KOPT-K1 (cell line): ENCODE measurements around the gene ROMO1.
"Not testable (repeated sequence)": the region's sequence is repeated elsewhere in the genome, so short reads cannot be mapped to it uniquely, and the experiment has no call there.

Experiments used
- H3K27ac ChIP-seq: fragments of 200-600 bp; sonication (generic); 2 replicates; pipeline ENCODE4 v1.5.1; 2016; ENCODE audit warnings: antibody characterized with exemption, mild to moderate bottlenecking, low read depth, low read length; ENCODE audit not compliant: poor library complexity, severe bottlenecking
- H3K36me3 ChIP-seq: fragments of 200-600 bp; sonication (generic); 2 replicates; pipeline ENCODE4 v1.5.1; 2017; ENCODE audit warnings: antibody characterized with exemption, mild to moderate bottlenecking, low read length, moderate library complexity; ENCODE audit not compliant: insufficient read depth
- H3K9me3 ChIP-seq: fragments of 200-600 bp; sonication (generic); 2 replicates; pipeline ENCODE4 v1.5.1; 2017; ENCODE audit warnings: antibody characterized with exemption, low read length, mild to moderate bottlenecking; ENCODE audit not compliant: insufficient read depth, poor library complexity, severe bottlenecking

ROMO1 gene

GRCh38 chr20:35711588-35712209 is 12.5 kb downstream of the ROMO1 start:
- H3K36me3 ChIP-seq, result peaks cover 100% of the 10 kb centered on the region
- no peak overlapping the region for H3K27ac ChIP-seq
- H3K9me3 ChIP-seq, result no peaks in the 10 kb centered on the region

GRCh38 chr20:35713120-35713519 is 13.9 kb downstream of the ROMO1 start:
- H3K27ac ChIP-seq, result not testable (repeated sequence)
- peaks cover 100% of the 10 kb centered on the region for H3K36me3 ChIP-seq

GRCh38 chr20:35714127-35714526 is 14.9 kb downstream of the ROMO1 start:
- no peaks in the 10 kb centered on the region for H3K9me3 ChIP-seq
- no peak overlapping the region for H3K27ac ChIP-seq
- H3K36me3 ChIP-seq, result peaks cover 100% of the 10 kb centered on the region

More at GRCh38 chr20:35713120-35713519, 13.9 kb downstream of the ROMO1 start:
- not testable (repeated sequence) for H3K9me3 ChIP-seq

GRCh38 chr20:35715652-35716051 is 16.4 kb downstream of the ROMO1 start:
- Histone ChIP-seq H3K36me3 (peaks cover 100% of the 10 kb centered on the region), H3K27ac (no peak overlapping the region), H3K9me3 (no peaks in the 10 kb centered on the region)

- no peak overlapping the region for H3K27ac ChIP-seq
- peaks cover 100% of the 10 kb centered on the region for H3K36me3 ChIP-seq
- no peaks in the 10 kb centered on the region for H3K9me3 ChIP-seq
These were observed 17.1 kb downstream of the ROMO1 start for GRCh38 chr20:35716330-35716729.

GRCh38 chr20:35718321-35718720 is 19.1 kb downstream of the ROMO1 start:
- not testable (repeated sequence) for H3K27ac ChIP-seq, H3K9me3 ChIP-seq
- peaks cover 99% of the 10 kb centered on the region for H3K36me3 ChIP-seq

- Histone ChIP-seq H3K36me3 (peaks cover 99% of the 10 kb centered on the region), H3K27ac (no peak overlapping the region), H3K9me3 (no peaks in the 10 kb centered on the region)
These were observed 19.9 kb downstream of the ROMO1 start for GRCh38 chr20:35718972-35719635.

GRCh38 chr20:35719717-35720116 is 20.5 kb downstream of the ROMO1 start:
- H3K27ac ChIP-seq, result no peak overlapping the region

GRCh38 chr20:35720165-35721123 is 21.2 kb downstream of the ROMO1 start:
- peaks cover 99% of the 10 kb centered on the region for H3K36me3 ChIP-seq
- H3K27ac ChIP-seq, result no peak overlapping the region
- H3K9me3 ChIP-seq, result no peaks in the 10 kb centered on the region

More at GRCh38 chr20:35719717-35720116, 20.5 kb downstream of the ROMO1 start:
- H3K36me3 ChIP-seq, result peaks cover 99% of the 10 kb centered on the region
- H3K9me3 ChIP-seq, result no peaks in the 10 kb centered on the region

- Histone ChIP-seq H3K27ac (no peak overlapping the region), H3K9me3 (no peaks in the 10 kb centered on the region), H3K36me3 (peaks cover 99% of the 10 kb centered on the region)
These were observed 22.0 kb downstream of the ROMO1 start for GRCh38 chr20:35721219-35721618.

GRCh38 chr20:35721621-35722020 is 22.4 kb downstream of the ROMO1 start:
- Histone ChIP-seq H3K27ac (no peak overlapping the region), H3K9me3 (no peaks in the 10 kb centered on the region), H3K36me3 (peaks cover 99% of the 10 kb centered on the region)

GRCh38 chr20:35723275-35723639 is 24.1 kb downstream of the ROMO1 start:
- not testable (repeated sequence) for H3K27ac ChIP-seq, H3K9me3 ChIP-seq
- peaks cover 99% of the 10 kb centered on the region for H3K36me3 ChIP-seq

GRCh38 chr20:35723652-35724320 is 24.6 kb downstream of the ROMO1 start:
- not testable (repeated sequence) for H3K9me3 ChIP-seq, H3K27ac ChIP-seq
- H3K36me3 ChIP-seq, result peaks cover 99% of the 10 kb centered on the region

GRCh38 chr20:35724321-35725230 is 25.4 kb downstream of the ROMO1 start:
- H3K9me3 ChIP-seq, result no peaks in the 10 kb centered on the region
- H3K36me3 ChIP-seq, result peaks cover 99% of the 10 kb centered on the region
- no peak overlapping the region for H3K27ac ChIP-seq
